Putamen (tissue), 1 donor: ENCODE data around the gene WDFY4.

Source experiments
- DNase-seq: peaks from one replicate; pipeline ENCODE4 v3.0.0-alpha.2; 2016; ENCODE audit warnings: low spot score

WDFY4 gene

GRCh38 chr10:48710647-48711275 lies 26.1 kb downstream of the WDFY4 start:
- no peak for DNase-seq

- DNase-seq, result no peak
Measured at GRCh38 chr10:48711830-48712229, 27.2 kb downstream of the WDFY4 start.

GRCh38 chr10:48714088-48714487 lies 29.4 kb downstream of the WDFY4 start:
- DNase-seq, result no peak

GRCh38 chr10:48716416-48716815 lies 31.7 kb downstream of the WDFY4 start:
- no peak for DNase-seq

GRCh38 chr10:48720611-48721010 lies 35.9 kb downstream of the WDFY4 start:
- DNase-seq, result no peak

- DNase-seq, result no peak
Measured at GRCh38 chr10:48722153-48723145, 37.8 kb downstream of the WDFY4 start.

- no peak for DNase-seq
Measured at GRCh38 chr10:48724127-48724526, 39.5 kb downstream of the WDFY4 start.

- DNase-seq, result no peak
Measured at GRCh38 chr10:48725708-48726107, 41.0 kb downstream of the WDFY4 start.

GRCh38 chr10:48727866-48728265 lies 43.2 kb downstream of the WDFY4 start:
- no peak for DNase-seq

GRCh38 chr10:48729222-48729621 lies 44.5 kb downstream of the WDFY4 start:
- no peak for DNase-seq

GRCh38 chr10:48729941-48730457 lies 45.3 kb downstream of the WDFY4 start:
- no peak for DNase-seq

GRCh38 chr10:48731141-48731540 lies 46.5 kb downstream of the WDFY4 start:
- DNase-seq, result no peak

GRCh38 chr10:48731654-48732053 lies 47.0 kb downstream of the WDFY4 start:
- no peak for DNase-seq

- no peak for DNase-seq
Measured at GRCh38 chr10:48733329-48733728, 48.7 kb downstream of the WDFY4 start.

GRCh38 chr10:48735836-48736390 lies 51.2 kb downstream of the WDFY4 start:
- no peak for DNase-seq

GRCh38 chr10:48736596-48736995 lies 51.9 kb downstream of the WDFY4 start:
- DNase-seq, result no peak

GRCh38 chr10:48737886-48738285 lies 53.2 kb downstream of the WDFY4 start:
- no peak for DNase-seq

- DNase-seq, result no peak
Measured at GRCh38 chr10:48739170-48739569, 54.5 kb downstream of the WDFY4 start.

- DNase-seq, result no peak
Measured at GRCh38 chr10:48740015-48740707, 55.5 kb downstream of the WDFY4 start.

GRCh38 chr10:48740988-48741387 lies 56.3 kb downstream of the WDFY4 start:
- DNase-seq, result no peak

- no peak for DNase-seq
Measured at GRCh38 chr10:48742891-48743860, 58.5 kb downstream of the WDFY4 start.
